ENCODE results near the gene KDM4C.
"Not testable (repeated sequence)": the region's sequence is repeated elsewhere in the genome, so short reads cannot be mapped to it uniquely, and the experiment has no call there.

Gene KDM4C

GRCh38 chr9:6764011-6764410, 6.2 kb downstream of the KDM4C start:
- H3K36me3 ChIP-seq (ENCODE audit: insufficient read depth, low read length): no peaks in the 10 kb centered on the region
- peaks cover 27% of the 10 kb centered on the region for H3K4me1 ChIP-seq (ENCODE audit: insufficient read depth, low read length)
- H3K9ac ChIP-seq (ENCODE audit: low read depth, low read length): no peak overlapping the region
- no peak overlapping the region for H3K4me3 ChIP-seq (ENCODE audit: low read length)
- no peaks in the 10 kb centered on the region for H3K9me3 ChIP-seq (ENCODE audit: insufficient read depth, low read depth, low read length)
- H3K27me3 ChIP-seq (ENCODE audit: insufficient read depth, low read length): no peaks in the 10 kb centered on the region
- H3K27ac ChIP-seq (ENCODE audit: low read depth, low read length): 0 out of 2 replicates have a peak overlapping the region, but pooled peaks have one; percentile 8
- WGBS: no CpG with 5 or more reads among the region's 2 CpGs

- H3K4me1 ChIP-seq (ENCODE audit: insufficient read depth, low read length): peaks cover 27% of the 10 kb centered on the region
- peak overlapping the region; percentile 4; the same call in 1 of the 2 replicates for H3K27ac ChIP-seq (ENCODE audit: low read depth, low read length)
- no peaks in the 10 kb centered on the region for H3K27me3 ChIP-seq (ENCODE audit: insufficient read depth, low read length)
- no peaks in the 10 kb centered on the region for H3K9me3 ChIP-seq (ENCODE audit: insufficient read depth, low read depth, low read length)
- H3K36me3 ChIP-seq (ENCODE audit: insufficient read depth, low read length): no peaks in the 10 kb centered on the region
- H3K4me3 ChIP-seq (ENCODE audit: low read length): no peak overlapping the region
- H3K9ac ChIP-seq (ENCODE audit: low read depth, low read length): no peak overlapping the region
Measured at GRCh38 chr9:6764523-6764922, 6.8 kb downstream of the KDM4C start.

GRCh38 chr9:6764950-6765349, 7.2 kb downstream of the KDM4C start:
- H3K9ac ChIP-seq (ENCODE audit: low read depth, low read length): no peak overlapping the region
- peaks cover 27% of the 10 kb centered on the region for H3K4me1 ChIP-seq (ENCODE audit: insufficient read depth, low read length)
- 90% methylated on average over 1 of the region's 1 CpG for WGBS
- no peaks in the 10 kb centered on the region for H3K9me3 ChIP-seq (ENCODE audit: insufficient read depth, low read depth, low read length)
- H3K4me3 ChIP-seq (ENCODE audit: low read length): no peak overlapping the region
- H3K27ac ChIP-seq (ENCODE audit: low read depth, low read length): peak overlapping the region; percentile 13; the same call in 1 of the 2 replicates
- H3K36me3 ChIP-seq (ENCODE audit: insufficient read depth, low read length): no peaks in the 10 kb centered on the region
- H3K27me3 ChIP-seq (ENCODE audit: insufficient read depth, low read length): no peaks in the 10 kb centered on the region

GRCh38 chr9:6765396-6765795, 7.6 kb downstream of the KDM4C start:
- Histone ChIP-seq H3K36me3 (ENCODE audit: insufficient read depth, low read length) (no peaks in the 10 kb centered on the region), H3K4me3 (ENCODE audit: low read length) (no peak overlapping the region; the same call in 1 of the 2 replicates), H3K27me3 (ENCODE audit: insufficient read depth, low read length) (no peaks in the 10 kb centered on the region), H3K9me3 (ENCODE audit: insufficient read depth, low read depth, low read length) (no peaks in the 10 kb centered on the region), H3K27ac (ENCODE audit: low read depth, low read length) (peak overlapping the region; percentile 13; the same call in 1 of the 2 replicates), H3K9ac (ENCODE audit: low read depth, low read length) (no peak overlapping the region), H3K4me1 (ENCODE audit: insufficient read depth, low read length) (peaks cover 31% of the 10 kb centered on the region)
- 36% methylated on average over 2 of the region's 3 CpGs for WGBS

GRCh38 chr9:6766606-6767005, 8.8 kb downstream of the KDM4C start:
- Histone ChIP-seq H3K9ac (ENCODE audit: low read depth, low read length) (no peak overlapping the region), H3K27me3 (ENCODE audit: insufficient read depth, low read length) (no peaks in the 10 kb centered on the region), H3K36me3 (ENCODE audit: insufficient read depth, low read length) (no peaks in the 10 kb centered on the region), H3K4me3 (ENCODE audit: low read length) (no peak overlapping the region), H3K4me1 (ENCODE audit: insufficient read depth, low read length) (peaks cover 36% of the 10 kb centered on the region), H3K9me3 (ENCODE audit: insufficient read depth, low read depth, low read length) (no peaks in the 10 kb centered on the region), H3K27ac (ENCODE audit: low read depth, low read length) (no peak overlapping the region)
- 56% methylated on average over 3 of the region's 3 CpGs for WGBS

GRCh38 chr9:6768587-6768986, 10.8 kb downstream of the KDM4C start:
- peaks cover 38% of the 10 kb centered on the region for H3K4me1 ChIP-seq (ENCODE audit: insufficient read depth, low read length)
- not testable (repeated sequence) for H3K9ac ChIP-seq (ENCODE audit: low read depth, low read length); H3K27me3 ChIP-seq (ENCODE audit: insufficient read depth, low read length); H3K27ac ChIP-seq (ENCODE audit: low read depth, low read length); H3K36me3 ChIP-seq (ENCODE audit: insufficient read depth, low read length); H3K4me3 ChIP-seq (ENCODE audit: low read length); H3K9me3 ChIP-seq (ENCODE audit: insufficient read depth, low read depth, low read length)
- WGBS: 95% methylated on average over 2 of the region's 4 CpGs

GRCh38 chr9:6771722-6772121, 13.9 kb downstream of the KDM4C start:
- no peaks in the 10 kb centered on the region for H3K36me3 ChIP-seq (ENCODE audit: insufficient read depth, low read length)
- H3K27me3 ChIP-seq (ENCODE audit: insufficient read depth, low read length): no peaks in the 10 kb centered on the region
- peak overlapping the region; percentile 87 for H3K27ac ChIP-seq (ENCODE audit: low read depth, low read length)
- H3K4me3 ChIP-seq (ENCODE audit: low read length): no peak overlapping the region
- H3K9ac ChIP-seq (ENCODE audit: low read depth, low read length): no peak overlapping the region
- WGBS: 76% methylated on average over 2 of the region's 2 CpGs
- H3K9me3 ChIP-seq (ENCODE audit: insufficient read depth, low read depth, low read length): no peaks in the 10 kb centered on the region
- peaks cover 23% of the 10 kb centered on the region; the same call in 1 of the 2 replicates for H3K4me1 ChIP-seq (ENCODE audit: insufficient read depth, low read length)

GRCh38 chr9:6777213-6777902, 19.6 kb downstream of the KDM4C start:
- WGBS: 22% methylated on average over 6 of the region's 6 CpGs
- Histone ChIP-seq H3K9ac (ENCODE audit: low read depth, low read length) (peak overlapping the region; percentile 42), H3K27me3 (ENCODE audit: insufficient read depth, low read length) (no peaks in the 10 kb centered on the region), H3K9me3 (ENCODE audit: insufficient read depth, low read depth, low read length) (no peaks in the 10 kb centered on the region), H3K27ac (ENCODE audit: low read depth, low read length) (peak overlapping the region; percentile 91), H3K36me3 (ENCODE audit: insufficient read depth, low read length) (no peaks in the 10 kb centered on the region), H3K4me1 (ENCODE audit: insufficient read depth, low read length) (peaks cover 42% of the 10 kb centered on the region), H3K4me3 (ENCODE audit: low read length) (peak overlapping the region; percentile 5; the same call in 1 of the 2 replicates)

- Histone ChIP-seq H3K9ac (ENCODE audit: low read depth, low read length) (no peak overlapping the region), H3K27me3 (ENCODE audit: insufficient read depth, low read length) (no peaks in the 10 kb centered on the region), H3K9me3 (ENCODE audit: insufficient read depth, low read depth, low read length) (no peaks in the 10 kb centered on the region), H3K4me1 (ENCODE audit: insufficient read depth, low read length) (peaks cover 42% of the 10 kb centered on the region), H3K4me3 (ENCODE audit: low read length) (no peak overlapping the region), H3K36me3 (ENCODE audit: insufficient read depth, low read length) (no peaks in the 10 kb centered on the region), H3K27ac (ENCODE audit: low read depth, low read length) (peak overlapping the region; percentile 50; the same call in 1 of the 2 replicates)
- WGBS: 93% methylated on average over 3 of the region's 3 CpGs
Measured at GRCh38 chr9:6779417-6780241, 21.9 kb downstream of the KDM4C start.

- Histone ChIP-seq H3K9me3 (ENCODE audit: insufficient read depth, low read depth, low read length) (no peaks in the 10 kb centered on the region), H3K4me1 (ENCODE audit: insufficient read depth, low read length) (peaks cover 44% of the 10 kb centered on the region), H3K4me3 (ENCODE audit: low read length) (no peak overlapping the region), H3K27me3 (ENCODE audit: insufficient read depth, low read length) (no peaks in the 10 kb centered on the region), H3K27ac (ENCODE audit: low read depth, low read length) (no peak overlapping the region), H3K36me3 (ENCODE audit: insufficient read depth, low read length) (no peaks in the 10 kb centered on the region), H3K9ac (ENCODE audit: low read depth, low read length) (no peak overlapping the region)
- WGBS: 73% methylated on average over 2 of the region's 4 CpGs
Measured at GRCh38 chr9:6780690-6781089, 22.9 kb downstream of the KDM4C start.

GRCh38 chr9:6781476-6781875, 23.7 kb downstream of the KDM4C start:
- H3K4me3 ChIP-seq (ENCODE audit: low read length): no peak overlapping the region
- H3K4me1 ChIP-seq (ENCODE audit: insufficient read depth, low read length): peaks cover 40% of the 10 kb centered on the region
- no peak overlapping the region for H3K27ac ChIP-seq (ENCODE audit: low read depth, low read length)
- WGBS: 98% methylated on average over 2 of the region's 2 CpGs
- H3K9ac ChIP-seq (ENCODE audit: low read depth, low read length): no peak overlapping the region
- no peaks in the 10 kb centered on the region for H3K9me3 ChIP-seq (ENCODE audit: insufficient read depth, low read depth, low read length)
- no peaks in the 10 kb centered on the region for H3K27me3 ChIP-seq (ENCODE audit: insufficient read depth, low read length)
- no peaks in the 10 kb centered on the region for H3K36me3 ChIP-seq (ENCODE audit: insufficient read depth, low read length)
